Left renal cortex interstitium (tissue), 4 donors: Measurements from ENCODE around the gene ANO8. TPM values are rescaled to one million over a fixed set of nuclear protein-coding genes. Genes with fewer than 3 reads are reported as not detected.

ENCODE experiments used
- DNase-seq, 4 donors: peaks; one replicate each; pipeline ENCODE4 v3.0.0-alpha.2; 2013; ENCODE audit warnings: low read depth in 4 of 4, low spot score in 2 of 4, missing footprints in 1 of 4
- polyA plus RNA-seq, 4 donors: library from polyadenylated mRNA; unstranded; fragments of 120-200 nt; gene quantifications; one replicate each; pipeline ENCODE4 v1.2.1, GENCODE V29; 2013; ENCODE audit not compliant: insufficient read length in 4 of 4

ANO8 gene
- polyA plus RNA-seq, 4 donors, result 8.3 to 21.1 (median 13.1) TPM

DNA sequence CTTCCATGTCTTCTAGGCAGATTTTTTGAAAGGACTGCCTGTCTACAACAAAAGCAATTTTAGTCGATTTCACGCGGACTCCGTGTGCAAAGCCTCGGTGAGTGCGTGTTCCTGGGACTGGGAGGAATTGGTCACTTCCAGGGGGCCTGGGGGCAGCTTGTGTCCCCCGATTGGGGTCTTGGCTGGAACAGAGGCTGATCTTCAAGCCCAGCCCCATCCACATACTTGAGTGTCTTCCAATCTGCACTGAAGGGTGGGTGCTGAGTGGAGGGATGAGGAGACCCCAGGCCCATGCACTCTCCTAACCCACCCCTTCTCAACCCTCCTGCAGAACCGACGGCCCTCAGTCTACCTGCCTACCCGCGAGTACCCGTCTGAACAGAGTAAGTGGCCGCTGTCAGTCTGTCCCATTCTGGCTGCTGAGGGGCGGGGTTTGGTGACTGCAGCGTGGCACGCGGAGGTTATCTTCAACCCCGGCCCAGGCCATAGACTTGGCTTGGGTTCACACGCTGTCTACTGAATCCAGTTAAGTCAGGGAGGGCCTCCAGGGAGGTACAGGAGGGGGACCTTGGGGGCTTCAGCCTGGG, 20.6 kb downstream of the ANO8 start:
- DNase-seq, result no peak

- no peak for DNase-seq
Measured at GRCh38 chr19:17312189-17313113, 22.2 kb downstream of the ANO8 start.

DNA sequence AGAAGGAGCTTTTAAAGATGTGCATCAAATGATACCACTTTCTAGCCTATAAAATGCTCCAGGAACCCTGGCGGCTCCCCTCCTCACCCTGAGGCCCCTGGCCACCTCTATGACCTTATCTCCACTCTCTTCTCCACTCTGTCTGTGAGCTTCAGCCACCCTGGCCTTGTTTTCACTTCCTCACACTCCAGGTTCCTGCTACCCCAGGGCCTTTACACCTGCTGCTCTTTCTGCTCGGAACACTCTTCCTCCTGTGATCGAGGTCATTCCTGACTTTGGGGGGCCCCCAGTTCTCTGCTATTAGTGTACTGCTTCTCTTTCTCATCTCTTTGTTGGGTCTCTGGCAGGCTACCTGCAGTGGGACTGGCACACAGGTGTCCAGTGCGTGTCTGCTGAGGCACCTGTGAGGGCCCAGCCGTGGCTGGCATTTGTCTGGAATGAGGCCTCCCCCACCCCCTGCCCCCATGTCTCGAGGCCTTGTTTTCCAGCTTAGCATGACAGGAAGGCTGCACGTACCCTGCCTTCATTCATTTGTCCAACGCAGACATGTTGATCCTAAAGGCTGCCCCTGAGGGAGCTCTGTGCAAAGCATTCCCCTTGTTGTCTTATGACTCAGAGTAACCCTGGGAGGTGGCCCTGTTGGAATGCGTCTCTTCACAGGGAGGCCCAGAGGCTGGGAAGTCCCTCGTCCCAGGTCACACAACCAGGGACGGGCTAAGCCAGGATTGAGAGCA, 23.0 kb downstream of the ANO8 start:
- DNase-seq, result no peak

DNA sequence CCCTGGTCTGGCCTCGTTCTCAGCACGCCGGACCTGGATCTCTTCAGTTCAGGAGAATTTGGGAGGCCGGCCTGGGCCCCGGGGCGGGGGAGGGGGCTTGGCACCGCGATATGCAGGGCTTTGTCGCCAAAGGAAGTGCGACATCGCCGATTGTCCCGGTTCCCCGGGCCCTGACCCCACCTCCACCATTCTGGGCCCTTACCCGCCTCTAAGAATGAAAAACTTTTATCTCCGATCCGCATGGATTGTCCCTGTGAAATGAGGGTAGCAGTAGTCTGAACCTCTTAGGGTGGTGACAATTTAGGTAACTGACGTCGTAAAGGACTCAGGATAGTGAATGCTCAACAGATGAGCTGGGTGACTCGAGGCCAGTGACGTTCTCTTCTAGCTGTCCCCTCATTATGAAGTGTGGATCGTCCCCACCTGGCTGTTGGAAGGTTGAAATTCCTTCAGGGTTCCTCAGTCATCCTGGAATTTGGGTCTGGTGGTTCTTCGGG, 24.6 kb downstream of the ANO8 start:
- DNase-seq, result no peak

DNA sequence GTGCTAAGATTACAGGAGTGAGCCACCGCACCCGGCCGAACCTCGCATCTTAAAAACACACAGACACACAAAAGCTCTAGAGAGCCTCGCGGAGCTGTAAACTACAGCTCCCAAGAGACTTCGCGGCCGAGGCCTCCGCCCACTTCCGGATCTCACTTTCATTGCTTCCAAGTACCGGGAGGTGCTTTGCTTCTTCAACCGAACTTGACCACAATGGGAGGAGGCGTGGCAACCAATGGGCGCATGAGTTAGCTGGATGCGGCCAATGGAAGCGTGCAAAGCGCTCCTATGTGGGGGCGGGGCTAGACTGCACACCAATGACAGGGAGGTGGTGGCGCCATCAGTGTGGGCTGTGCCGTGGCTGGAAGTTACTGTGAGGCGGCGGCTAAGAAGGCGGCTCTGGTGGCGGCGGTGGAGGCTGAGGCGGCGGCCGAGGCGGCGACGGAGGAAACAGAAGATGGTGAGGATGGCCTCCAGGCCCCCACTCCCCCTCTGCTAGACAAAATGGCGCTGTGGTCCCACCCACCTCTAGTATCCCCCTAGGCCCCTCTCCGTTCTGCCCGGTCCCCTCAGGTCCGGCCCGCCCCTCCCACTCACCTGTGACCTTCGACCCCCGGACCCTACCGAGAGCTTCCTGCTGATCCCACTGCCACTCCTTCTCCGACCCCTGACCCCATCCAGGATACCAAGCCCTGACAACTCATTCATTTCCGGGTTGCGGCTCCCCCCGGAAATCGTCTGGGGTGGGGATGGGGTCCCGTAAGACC, 25.3 kb downstream of the ANO8 start, which contains the start of gene DDA1:
Gene DDA1 (plus strand): TSS at position 366 of the 767 bp plus-strand sequence. CDS start 92 bp downstream, at position 458.
- DNase-seq, result peak; percentile 89 to 100 (median 98)

DNA sequence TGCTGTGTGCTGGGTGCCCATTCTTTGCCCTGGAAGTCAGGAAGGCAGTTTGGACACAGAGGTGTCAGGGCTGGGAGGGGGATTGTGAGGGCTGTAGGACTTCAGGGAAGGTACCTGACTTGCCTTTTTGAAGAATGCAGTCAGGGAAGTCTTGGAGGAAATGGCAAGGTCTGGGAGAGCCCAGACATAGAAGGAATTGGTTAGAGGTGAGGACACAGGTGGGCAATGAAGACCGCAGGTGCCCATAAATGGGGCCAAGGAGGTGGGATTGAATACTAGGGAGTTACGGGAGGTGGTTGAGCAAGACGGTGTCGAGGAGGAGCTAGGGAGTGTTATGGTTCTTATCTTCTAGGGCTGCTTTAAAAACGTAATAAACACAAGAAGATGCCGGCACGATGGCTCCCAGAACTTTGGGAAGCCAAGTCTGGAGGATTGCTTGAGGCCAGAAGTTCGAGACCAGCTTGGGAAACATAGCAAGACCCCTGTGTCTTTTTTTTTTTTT, 26.7 kb downstream of the ANO8 start:
- DNase-seq, result no peak

GRCh38 chr19:17306285-17306714, 28.4 kb downstream of the ANO8 start:
- no peak for DNase-seq

DNA sequence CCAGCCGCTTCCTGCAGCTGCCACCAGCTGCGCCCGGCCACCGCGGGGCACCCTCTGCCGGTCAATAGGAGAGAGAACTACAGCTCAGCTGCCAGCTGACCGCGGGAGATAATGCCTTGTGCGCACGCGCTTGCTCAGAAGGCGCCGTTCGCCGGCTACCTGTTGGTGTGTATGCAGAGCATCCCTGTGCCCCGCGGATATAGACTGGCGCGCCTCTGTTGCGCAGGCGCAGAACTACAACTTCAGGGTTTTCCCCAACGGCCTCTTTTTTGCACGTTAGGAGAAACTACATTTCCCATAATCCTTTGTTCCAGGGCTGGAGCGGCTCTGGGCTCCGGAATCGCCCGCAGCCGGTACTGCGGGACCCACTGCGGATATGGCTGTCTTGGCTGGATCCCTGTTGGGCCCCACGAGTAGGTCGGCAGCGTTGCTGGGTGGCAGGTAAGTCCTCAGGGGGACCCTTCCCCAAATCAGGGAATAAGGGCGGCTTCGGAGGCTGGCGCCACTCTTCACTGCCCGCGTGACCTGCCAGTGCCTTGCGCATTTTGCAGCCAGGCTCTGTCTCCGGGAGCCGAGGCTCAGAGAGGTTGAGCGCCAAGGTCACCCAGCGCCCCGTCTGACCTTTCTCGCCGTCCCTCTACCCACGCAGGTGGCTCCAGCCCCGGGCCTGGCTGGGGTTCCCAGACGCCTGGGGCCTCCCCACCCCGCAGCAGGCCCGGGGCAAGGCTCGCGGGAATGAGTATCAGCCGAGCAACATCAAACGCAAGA, 29.0 kb downstream of the ANO8 start, which contains the start of gene MRPL34:
Gene MRPL34 (plus strand): TSS at position 356 of the 768 bp plus-strand sequence. CDS start 21 bp downstream, at position 377.
- DNase-seq, result peak; percentile 90 to 97 (median 93)

- DNase-seq, result no peak
Measured at GRCh38 chr19:17305216-17305516, 29.5 kb downstream of the ANO8 start.

GRCh38 chr19:17304386-17305215, 30.1 kb downstream of the ANO8 start:
- DNase-seq, result no peak

GRCh38 chr19:17303940-17304267, 30.8 kb downstream of the ANO8 start:
- DNase-seq, result no peak

DNA sequence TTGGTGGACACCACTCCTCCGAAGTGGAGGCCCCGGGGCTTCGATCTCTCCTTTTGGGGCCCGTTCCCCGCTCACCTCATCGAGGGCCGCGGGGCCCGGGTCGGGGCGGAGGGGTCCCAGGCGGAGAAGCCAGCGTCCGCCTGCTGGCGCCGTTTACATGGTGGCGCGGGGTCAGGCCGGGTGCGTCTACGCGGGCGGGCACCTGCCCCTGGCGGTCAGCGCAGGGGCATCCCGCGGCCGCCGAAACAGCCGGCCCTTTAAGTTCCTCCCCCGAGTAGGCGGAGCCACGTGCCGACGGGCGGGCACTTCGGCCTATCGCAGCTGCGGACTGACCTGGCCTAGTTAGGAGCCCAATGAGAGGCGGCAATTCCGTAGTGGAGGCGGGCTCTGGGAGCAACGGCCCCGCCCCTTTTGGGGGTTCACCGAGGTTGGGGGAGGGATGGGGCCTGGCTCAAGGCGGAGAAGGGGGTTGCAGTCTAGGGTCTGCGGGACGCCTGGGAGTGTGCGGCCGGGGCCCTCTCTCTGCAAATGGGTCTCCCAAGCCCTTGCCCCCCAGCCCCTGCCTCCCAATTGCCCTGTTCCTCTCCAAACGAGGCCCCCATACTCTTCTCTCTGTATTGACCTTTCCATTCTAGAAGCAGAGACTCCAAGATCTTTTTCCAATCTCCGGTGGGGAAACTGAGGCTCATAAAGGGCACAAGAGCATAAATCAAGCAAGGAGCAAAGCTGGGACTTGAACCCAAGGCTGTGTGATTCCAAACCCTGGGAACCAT, 31.3 kb downstream of the ANO8 start, which contains the start of gene ABHD8:
Gene ABHD8 (minus strand): TSS at position 259 of the 773 bp plus-strand sequence. CDS start 1,809 bp downstream, outside the sequence.
- DNase-seq, result peak; percentile 62 to 92 (median 84)

DNA sequence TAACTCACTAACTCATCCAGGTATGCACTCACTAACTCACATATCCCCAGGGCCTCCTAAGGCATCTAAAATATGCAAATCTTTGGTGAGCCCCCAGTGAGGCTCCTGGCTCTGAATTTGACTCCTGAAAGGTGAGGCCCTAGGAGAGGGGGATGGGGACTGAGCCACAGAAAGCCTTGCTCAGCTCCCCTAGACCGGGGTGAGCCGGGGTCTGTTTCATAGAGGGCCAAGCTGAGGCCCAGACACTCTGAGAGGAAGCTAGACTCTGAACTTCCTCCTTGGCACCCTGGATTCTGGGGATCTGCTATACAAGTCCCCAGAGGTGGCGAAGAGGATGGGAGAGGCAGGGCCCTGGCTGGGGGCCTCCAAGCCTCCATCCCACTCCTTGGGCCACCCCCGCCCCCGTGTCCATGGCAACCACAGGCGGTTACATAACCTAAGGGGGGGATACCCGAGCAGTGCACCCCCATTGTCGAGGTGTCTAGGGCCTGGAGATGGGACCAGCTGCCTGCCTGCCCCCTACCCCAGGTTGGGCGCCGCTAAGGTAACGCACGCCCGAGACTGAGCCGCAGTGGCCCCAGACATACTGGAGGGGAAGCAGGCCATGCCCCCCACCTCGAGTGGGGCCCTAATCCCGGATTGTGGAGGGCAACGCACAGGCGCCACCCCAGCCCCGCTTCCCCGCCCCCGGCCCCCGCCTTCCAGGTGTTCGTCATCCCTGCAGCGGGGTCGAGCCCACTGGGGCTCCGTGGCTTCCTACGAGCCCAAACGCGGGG, 32.1 kb downstream of the ANO8 start:
- DNase-seq, result no peak

GRCh38 chr19:17300992-17301619, 33.5 kb downstream of the ANO8 start:
- DNase-seq, result no peak

DNA sequence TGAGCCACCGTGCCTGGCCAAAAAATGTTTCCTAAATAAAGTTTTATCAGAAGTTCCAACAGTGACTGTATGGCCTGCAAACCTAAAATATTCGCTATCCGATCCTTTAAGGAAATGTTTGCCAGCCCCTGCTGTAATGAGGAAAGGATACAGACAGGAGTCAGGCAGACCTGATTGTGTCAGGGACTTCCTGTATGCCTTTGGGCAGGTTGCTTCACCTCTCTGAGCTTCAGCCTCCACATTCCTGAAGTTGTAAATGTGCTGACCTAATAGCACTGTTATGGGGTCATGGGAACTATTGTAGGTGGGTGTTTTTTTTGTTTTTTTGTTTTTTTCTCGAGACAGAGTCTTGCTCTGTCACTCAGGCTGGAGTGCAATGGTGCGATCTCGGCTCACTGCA, 37.7 kb downstream of the ANO8 start:
- no peak for DNase-seq

GRCh38 chr19:17296273-17296672, 38.4 kb downstream of the ANO8 start:
- DNase-seq, result no peak
